ENCODE measurements around the gene CRABP2.

DNA sequence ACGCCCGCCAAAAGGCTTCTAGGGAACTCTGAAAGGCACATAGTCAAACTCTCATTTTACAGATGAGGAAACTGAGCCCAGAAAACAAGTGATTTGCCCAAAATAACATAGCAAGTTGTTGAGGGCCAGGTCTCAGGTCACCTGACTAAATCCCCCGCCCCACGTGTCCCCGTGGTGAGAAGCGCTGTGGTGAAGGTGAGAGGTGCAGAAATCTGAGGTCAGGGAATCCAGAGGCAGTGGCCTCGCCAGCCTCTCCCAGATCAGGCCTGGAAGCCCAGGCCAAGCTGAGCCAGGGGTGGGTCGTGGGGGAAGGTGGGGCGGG is 41.0 kb upstream of the CRABP2 start:
- TF ChIP-seq EZH2 (IDR thresholded peaks at IDR 0.05; ENCODE audit: insufficient read depth, poor library complexity, severe bottlenecking) = no peak
- TF ChIP-seq EZH2phosphoT487 (IDR thresholded peaks at IDR 0.05; ENCODE audit: insufficient read depth, low read depth) = no peak

All from GM23248 (cell line).